Thyroid gland (tissue), 4 donors: ENCODE results near the gene MSX1.

Experiments
- CTCF ChIP-seq, 6 experiments: fragments of 200-600 bp in 3 of 6; fragments of 450-650 bp in 3 of 6; sonication (generic) in 3 of 6; IDR thresholded peaks; one replicate each; pipeline ENCODE4 v1.5.1; 2016 to 2019; ENCODE audit warnings: antibody characterized with exemption in 6 of 6, mild to moderate bottlenecking in 2 of 6, inconsistent platforms in 1 of 6, moderate library complexity in 1 of 6
- POLR2A ChIP-seq, 2 donors: fragments of 450-650 bp; IDR thresholded peaks; one replicate each; pipeline ENCODE4 v1.6.1; 2017; ENCODE audit warnings: antibody characterized with exemption in 2 of 2, mild to moderate bottlenecking in 2 of 2, moderate library complexity in 1 of 2

- TF ChIP-seq POLR2A (IDR thresholded peaks at IDR 0.05) (no peak), CTCF (IDR thresholded peaks at IDR 0.05) (no peak)
These were observed 6.1 kb upstream of the MSX1 start for GRCh38 chr4:4853371-4853823.
